GM19467 (cell line): ENCODE measurements around the gene OR6C65.

Source experiments
- ATAC-seq: cut with Tn5 transposase; IDR thresholded peaks from one replicate; pipeline ENCODE4 v1.9.1; 2021; ENCODE audit warnings: mild to moderate bottlenecking, moderate library complexity; ENCODE audit not compliant: unreplicated experiment

The OR6C65 gene

DNA sequence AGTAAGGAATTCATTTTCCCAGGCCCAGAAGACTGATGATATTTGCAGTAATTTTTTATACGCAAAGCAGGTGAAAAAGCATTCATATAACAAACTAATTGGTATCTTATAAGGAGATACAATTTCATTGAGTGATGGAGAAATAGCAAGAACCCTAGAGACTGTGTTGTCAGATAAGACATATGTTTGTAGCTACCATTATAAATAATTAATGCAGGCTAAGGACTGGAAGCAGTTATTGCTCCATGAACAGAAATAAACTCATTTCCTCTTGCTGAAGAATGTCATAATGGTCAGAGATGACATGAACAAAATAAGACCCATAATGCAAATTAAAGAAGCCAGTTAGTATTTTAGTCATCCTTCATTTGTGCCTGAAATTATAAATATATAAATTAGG is 45.0 kb downstream of the OR6C65 start:
- no peak for ATAC-seq

DNA sequence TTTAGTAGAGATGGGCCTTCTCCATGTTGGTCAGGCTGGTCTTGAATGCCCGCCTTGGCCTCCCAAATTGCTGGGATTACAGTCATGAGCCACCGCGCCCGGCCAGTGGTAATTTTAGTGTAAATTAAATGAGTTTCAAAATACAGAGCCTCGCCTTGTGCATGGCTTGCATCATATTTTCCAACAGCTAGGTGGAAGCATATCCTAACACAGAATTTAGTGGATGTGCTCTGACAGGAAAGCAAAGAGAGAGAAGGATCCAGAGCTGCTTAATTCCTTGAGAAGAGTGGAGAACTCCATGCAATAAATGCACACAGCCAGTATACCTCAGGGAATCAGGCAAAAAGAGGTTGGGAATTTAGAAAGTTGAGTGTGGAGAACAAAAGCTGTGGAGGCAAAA is 46.0 kb downstream of the OR6C65 start:
- no peak for ATAC-seq

- ATAC-seq = no peak
These were observed 48.5 kb downstream of the OR6C65 start for GRCh38 chr12:55448825-55449224.
